ENCODE data around the gene MADCAM1.

GRCh38 chr19:483332-484072, 12.8 kb upstream of the MADCAM1 start:
- TF ChIP-seq CTCF (IDR thresholded peaks at IDR 0.05) (no peak), EZH2 (IDR thresholded peaks at IDR 0.05; ENCODE audit: borderline replicate concordance, insufficient read depth, low read depth, low read length, poor library complexity, severe bottlenecking) (no peak)

Measured in B cell (primary cell).